ENCODE measurements around the gene NDUFB11.

NDUFB11 gene

DNA sequence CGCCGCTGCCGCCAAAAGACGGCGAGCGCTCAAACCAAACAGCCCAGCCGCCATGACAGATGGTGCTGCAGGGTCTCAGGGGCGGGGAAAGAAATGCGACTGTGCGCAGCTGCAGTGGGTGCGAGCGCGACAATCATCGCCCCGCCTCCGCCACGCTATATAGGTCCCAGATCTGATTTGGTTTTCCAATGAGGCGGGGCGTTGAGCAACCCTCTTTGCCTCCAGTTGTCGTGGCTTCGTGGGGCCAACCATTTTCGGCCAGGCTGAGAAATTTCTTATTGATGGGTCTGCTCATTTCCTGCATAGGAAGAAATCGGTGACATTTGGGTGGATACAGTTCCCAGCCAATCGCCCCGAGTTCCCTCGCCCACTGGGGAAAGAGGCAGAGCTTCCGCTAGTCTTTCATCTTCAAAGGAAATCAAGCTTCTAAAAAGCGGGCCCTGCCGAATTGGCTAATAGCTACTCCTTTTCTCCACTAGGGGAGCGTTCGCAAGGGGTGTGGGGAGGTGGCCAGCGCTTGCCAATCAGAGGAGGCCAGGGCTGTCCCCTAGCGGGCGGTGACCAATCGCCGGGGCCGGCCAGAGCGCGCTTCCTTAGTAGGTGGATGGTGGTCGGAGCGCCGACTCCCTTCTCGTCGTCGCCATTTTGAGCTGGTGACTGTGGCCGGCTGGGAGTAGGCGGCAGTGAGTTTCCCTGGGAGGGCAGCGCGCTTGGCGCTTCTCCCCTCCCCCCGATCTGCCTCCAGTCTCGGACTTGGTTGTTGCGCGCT lies at the start of gene NDUFB11, which contains the start of gene RBM10:
Gene NDUFB11 (minus strand): TSS at position 77 of the 769 bp plus-strand sequence. CDS start 23 bp downstream, at position 54.
Gene RBM10 (plus strand): TSS at position 596 of the 769 bp plus-strand sequence. CDS start 2,261 bp downstream, outside the sequence.
- DNase-seq (ENCODE audit: low read depth in 2 of 2) = peak; percentile 78 to 80

DNA sequence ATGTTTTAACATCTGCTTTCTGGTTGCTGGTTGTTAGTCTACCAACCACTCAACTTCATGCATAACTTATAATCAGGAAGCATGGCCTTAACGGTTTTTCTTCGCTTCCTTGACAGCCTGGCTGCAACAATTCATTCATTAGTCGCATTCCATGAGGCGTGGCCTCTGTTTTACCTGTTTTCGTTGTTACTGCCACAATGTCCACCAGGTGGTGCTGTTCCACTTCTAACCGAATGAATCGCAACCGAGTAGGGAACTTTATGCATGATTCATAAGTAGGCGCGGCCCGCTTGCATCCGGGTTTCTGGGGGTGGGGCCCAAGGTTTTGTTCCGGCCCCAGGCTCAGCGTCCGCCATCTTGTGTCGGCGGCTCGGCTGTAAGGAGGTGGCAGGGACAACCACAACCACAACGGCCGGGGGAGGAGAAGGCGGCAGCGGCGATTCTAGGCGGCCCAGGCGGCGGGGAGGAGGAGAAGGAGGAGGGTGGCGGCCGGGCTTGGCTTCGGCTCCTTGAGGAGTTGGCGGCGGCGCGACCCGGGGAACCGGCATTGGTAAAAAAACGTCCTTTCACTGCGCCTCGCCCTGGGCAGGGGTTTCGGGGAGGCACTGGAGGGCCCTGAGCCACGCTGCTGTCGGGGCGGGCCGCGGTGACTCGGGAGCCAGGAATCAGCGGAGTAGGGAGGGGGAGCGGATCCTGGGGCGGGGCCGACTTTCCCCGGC lies 49.1 kb upstream of the NDUFB11 start, which contains the start of gene UBA1:
Gene UBA1 (plus strand): TSS at position 355 of the 719 bp plus-strand sequence. CDS start 4,974 bp downstream, outside the sequence.
- peak; percentile 86 to 92 for DNase-seq (ENCODE audit: low read depth in 2 of 2)

DNA sequence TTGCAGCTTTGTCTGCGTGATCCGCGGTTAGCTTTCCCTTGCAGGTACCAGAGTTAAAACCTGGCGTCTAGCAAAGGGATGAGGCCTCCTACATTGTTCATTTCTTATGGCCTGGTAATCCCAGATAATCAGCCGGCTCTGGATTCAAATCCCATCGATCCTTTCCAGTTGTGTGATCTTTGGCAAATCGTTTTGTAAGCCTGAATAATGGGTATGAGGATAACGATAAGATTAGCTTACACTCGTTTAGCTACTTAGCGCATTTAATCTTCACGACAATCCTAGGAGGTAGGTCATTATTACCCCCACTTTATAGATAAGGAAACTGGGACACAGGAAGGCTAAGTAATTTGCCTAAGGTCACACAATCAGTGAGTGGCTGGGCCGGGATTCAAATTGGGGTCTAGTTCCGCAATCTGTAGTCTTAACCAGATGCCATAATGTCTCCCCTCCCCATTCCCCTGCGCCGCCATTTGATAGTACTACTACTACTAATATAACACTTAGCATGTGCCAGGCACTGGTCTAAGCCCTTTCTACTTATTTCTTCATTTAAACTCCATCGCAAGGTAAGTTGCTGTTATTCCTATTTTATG lies 47.4 kb upstream of the NDUFB11 start:
- no peak for DNase-seq (ENCODE audit: low read depth in 2 of 2)

DNA sequence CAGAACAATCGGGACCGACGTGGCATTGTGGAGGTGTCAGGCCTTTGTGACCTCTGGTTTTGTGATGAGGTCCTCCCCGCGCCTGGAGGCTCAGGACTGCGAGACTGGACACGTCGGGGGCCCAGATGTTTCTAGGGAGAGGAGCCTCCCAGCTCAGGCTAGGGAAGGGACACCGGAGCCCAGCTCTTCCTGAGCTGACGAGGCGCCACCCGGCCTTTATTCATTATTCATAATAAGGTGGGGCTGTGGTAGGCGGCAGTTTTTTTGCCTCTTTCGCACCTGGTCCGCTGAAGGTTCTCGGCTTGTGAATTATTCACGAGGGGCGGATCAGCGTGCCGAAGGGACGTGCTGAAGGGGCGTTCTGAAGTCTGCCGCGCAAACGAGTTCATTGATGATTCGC lies 46.8 kb upstream of the NDUFB11 start:
- peak; percentile 18 to 38 for DNase-seq (ENCODE audit: low read depth in 2 of 2)

DNA sequence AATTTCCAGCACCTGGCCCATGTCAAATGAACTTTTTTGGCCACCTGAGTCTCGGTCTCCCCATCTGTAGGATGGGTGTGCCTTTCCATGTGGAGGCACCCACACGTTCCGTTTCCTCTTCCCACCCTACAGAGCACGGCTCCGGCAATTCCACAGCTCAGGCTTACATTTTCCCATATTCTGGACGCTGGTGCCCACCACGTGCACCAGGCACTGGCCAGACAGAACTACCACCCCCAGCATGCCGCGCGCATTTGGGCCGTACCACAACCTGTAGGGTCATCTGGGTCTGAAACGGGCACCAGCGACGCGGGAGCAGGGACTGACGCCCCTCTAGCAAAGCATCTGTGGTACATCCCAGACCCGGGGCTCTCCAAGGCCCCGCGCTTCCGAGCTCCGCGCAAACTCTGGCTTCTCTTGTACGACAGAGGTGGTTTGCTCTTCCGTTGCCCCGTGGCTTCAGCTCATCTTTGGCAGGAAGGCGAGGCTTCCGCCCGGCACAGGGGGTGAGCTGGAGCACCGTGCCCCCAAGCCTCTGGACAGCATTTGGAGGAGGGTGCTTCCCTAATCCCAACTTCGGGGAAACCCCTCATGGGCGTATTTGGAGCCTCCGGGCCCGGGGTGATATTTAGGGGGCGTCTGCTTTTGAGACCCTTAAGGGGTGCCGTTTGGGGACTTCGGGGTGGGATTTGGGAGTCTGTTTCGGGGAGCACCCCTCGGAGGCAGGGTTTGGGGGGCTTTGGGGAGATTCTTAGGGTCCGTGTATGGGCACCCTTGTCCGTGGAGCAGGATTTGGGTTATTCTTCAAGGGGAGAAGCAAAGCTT lies 46.2 kb upstream of the NDUFB11 start:
- peak; percentile 63 to 68 for DNase-seq (ENCODE audit: low read depth in 2 of 2)

DNA sequence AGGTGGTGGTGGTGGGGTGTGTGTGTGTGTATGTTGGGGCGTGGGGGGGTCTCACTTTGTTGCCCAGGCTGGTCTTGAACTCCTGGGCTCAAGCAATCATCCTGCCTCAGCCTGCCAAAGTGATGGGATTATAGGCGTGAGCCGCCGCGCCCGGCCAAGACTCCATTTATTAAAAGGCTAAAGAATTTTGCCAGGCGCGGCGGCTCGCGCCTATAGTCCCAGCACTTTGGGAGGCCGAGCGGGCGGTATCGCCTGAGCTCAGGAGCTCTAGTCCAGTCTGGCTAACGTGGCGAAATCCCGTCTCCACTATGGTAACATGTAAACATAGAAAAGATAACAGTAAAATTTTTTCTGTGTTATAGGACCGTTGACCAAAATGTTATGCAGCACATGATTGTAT lies 45.4 kb upstream of the NDUFB11 start:
- DNase-seq (ENCODE audit: low read depth in 2 of 2) = no peak

DNA sequence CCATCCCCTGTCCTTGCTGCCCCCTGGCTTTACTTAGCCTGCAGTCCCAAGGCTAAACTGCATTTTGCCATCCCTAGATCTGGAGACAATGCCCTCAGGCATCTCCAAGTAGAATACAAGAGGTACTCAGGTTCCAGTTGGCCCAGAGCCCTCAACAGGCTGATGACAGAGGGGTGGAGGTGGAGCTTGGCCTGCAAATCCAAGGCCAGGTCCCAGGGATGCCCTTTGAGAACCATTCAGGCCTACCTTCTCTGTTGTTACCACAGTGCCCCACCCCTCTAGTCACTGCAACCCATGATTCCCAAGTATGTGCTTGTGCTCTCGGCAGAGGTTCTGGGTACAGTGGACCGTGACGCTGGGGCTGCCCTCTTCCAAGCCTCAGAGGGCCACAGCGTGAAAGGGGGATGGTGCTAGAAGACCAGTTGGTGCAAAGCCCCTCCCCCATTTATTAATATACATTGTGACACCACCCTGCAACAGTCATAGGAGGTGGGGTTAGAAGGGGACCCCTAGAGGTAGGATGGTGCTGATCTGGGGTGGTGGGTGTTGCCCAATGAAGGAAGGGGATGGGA lies 42.7 kb upstream of the NDUFB11 start:
- no peak for DNase-seq (ENCODE audit: low read depth in 2 of 2)

DNA sequence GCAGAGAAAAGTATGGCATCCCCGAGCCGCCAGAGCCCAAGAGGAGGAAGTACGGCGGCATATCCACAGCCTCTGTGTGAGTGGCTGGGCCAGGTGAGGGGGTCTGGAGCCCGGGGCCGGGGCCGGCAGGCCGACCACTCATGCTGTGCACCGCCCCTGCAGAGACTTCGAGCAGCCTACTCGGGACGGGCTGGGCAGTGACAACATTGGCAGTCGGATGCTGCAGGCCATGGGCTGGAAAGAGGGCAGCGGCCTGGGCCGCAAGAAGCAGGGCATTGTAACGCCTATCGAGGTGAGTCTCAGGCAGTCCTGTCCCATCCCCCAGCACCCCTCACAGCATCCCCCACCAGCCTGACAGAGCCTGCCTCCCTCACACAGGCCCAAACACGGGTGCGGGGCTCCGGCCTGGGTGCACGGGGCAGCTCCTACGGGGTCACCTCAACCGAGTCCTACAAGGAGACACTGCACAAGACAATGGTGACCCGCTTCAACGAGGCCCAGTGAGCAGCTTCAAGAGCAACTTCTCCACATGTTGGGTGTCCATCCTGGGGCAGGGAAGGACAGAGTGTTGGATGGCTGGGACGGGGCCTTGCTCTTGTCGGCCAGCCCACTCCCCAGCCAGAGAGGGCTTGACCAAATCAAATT lies 41.7 kb upstream of the NDUFB11 start:
- no peak for DNase-seq (ENCODE audit: low read depth in 2 of 2)

DNA sequence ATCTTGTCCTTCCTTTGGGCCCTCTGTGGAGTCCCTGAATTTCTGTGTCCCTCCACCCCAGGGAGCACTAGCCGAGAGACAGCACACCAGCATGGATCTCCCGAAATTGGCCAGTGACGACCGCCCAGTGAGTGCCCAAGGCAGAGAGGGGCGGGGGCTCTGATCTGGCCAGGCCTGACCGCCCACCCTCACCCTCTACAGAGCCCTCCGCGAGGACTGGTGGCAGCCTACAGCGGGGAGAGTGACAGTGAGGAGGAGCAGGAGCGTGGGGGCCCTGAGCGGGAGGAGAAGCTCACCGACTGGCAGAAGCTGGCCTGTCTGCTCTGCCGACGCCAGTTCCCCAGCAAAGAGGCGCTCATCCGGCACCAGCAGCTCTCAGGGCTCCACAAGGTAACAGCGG lies 40.7 kb upstream of the NDUFB11 start:
- no peak for DNase-seq (ENCODE audit: low read depth in 2 of 2)

DNA sequence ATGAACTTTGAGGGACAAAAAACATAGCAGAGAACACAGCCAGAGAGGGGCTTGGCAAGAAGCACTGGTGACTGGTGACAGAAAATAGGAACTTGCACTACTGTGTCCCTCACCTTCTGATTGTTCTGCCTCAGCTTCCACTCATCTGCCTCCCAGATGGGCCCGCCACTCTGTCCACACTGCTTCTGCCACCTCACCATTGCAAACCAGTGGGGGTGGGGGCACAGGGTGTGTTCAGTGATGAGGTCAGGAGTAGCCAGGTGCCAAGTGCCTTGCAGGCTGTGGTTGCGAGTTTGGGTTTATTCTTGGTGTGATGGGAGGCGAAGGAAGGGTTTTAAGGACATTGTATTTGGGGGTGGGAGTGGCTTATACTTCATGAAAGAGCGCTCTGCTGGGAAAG lies 40.0 kb upstream of the NDUFB11 start:
- DNase-seq (ENCODE audit: low read depth in 2 of 2) = no peak

DNA sequence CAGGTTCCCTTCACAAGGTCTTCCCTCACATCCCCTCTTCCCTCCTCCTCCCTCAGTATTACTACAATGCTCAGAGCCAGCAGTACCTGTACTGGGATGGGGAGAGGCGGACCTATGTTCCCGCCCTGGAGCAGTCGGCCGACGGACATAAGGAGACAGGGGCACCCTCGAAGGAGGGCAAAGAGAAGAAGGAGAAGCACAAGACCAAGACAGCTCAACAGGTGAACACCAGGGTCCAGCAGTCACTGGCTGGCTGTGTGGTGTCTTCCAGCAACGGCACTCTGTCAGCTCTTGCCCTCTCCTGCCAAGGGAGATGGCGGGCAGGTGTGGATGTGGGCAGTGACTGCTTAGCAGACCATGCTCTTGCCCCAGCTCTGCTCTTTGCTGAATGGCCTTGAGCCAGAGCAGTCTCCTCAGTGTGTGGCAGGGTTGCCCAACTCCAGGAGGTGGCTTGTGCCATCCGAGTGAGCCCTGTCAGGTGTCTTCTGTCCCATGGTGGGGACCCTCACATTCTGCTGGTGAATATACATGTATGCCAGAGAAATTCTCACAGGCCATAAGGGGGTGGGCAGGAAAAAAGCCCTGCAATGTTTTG lies 37.7 kb upstream of the NDUFB11 start:
- no peak for DNase-seq (ENCODE audit: low read depth in 2 of 2)

DNA sequence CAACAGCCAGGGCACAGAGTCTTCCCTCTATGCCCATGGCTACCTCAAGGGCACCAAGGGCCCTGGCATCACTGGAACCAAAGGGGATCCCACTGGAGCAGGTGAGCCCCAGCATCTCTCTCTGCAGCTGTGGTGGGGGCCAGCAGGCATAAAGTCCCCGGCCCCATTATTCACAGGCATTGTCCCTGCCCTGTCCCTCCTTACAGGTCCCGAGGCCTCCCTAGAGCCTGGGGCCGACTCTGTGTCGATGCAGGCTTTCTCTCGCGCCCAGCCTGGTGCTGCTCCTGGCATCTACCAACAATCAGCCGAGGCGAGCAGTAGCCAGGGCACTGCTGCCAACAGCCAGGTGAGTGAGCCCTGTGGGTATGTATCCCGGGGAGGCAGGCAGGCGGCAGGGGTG lies 36.8 kb upstream of the NDUFB11 start:
- no peak for DNase-seq (ENCODE audit: low read depth in 2 of 2)

DNA sequence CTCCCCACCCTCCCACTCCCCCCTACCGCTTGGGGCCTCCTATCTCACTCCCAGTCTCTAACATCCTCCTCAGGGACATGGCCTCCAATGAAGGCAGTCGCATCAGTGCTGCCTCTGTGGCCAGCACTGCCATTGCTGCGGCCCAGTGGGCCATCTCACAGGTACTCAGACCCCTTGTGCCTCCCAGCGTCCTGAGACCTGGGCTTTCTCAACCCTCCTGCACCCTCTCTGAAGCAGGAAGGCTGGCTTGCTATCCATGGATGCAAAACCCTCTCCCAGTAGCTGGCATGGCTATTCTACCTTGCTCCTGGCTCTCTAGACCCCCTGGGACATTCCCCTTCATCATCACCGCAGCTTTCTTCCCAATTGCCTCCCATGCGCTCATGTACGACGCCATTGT lies 35.8 kb upstream of the NDUFB11 start:
- DNase-seq (ENCODE audit: low read depth in 2 of 2) = no peak

DNA sequence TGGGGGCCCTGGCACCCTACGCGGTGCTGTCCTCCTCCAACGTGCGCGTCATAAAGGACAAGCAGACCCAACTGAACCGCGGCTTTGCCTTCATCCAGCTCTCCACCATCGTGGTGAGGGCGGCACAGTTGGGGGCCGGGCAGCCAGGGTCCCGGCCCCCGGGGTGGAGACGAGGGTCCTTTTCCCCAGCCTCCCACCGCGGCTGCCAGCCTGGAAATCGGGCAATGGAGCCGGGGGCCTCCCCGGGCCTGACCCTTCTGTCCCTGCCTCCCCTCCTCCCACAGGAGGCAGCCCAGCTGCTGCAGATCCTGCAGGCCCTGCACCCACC lies 35.4 kb upstream of the NDUFB11 start:
- DNase-seq (ENCODE audit: low read depth in 2 of 2) = no peak

DNA sequence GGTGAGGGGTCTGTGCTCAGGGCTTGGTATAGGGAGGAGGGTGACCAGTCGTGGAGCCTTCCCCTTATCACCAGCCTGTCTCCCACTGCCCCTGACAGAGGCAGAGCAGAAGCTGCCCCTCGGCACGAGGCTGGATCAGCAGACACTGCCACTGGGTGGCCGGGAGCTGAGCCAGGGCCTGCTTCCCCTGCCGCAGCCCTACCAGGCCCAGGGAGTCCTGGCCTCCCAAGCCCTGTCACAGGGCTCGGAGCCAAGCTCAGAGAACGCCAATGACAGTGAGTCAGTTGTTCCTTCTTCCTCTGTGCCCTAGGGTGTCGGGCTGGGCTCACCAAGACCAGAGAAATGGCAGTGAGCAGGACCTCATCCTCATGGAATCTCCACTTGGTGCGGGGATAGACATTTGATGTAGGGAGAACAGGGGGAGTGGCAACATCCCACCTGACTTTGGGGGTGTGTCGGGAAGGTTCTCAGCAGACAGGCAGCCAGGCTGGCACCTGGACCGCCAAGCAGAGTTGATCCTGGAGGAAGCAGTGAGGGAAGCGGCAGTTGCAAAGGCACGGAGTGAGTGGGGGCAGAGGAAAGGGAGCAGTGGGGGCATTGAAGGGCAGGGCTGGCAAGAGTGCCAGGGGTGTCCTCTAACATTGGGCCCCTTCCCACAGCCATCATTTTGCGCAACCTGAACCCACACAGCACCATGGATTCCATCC lies 34.9 kb upstream of the NDUFB11 start:
- no peak for DNase-seq (ENCODE audit: low read depth in 2 of 2)

DNA sequence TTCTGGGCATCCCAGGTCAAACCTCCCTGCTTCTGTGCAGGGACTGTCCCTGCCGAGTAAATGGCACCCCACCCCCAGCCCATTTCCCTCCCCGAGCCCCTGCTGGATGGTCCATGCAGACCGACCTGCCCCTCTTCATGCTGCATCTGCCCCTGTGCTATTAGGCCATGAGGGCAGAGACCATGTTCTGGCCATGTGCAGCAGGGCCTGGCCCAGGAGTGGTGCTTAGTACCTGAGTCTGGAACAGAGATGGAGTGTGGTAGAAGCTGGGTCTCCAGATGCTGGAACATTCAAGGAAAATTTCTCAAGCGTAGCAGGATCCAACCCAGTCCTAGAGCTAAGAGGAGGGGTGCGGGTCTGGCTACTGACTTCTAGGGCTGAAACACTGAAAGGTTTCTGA lies 33.8 kb upstream of the NDUFB11 start:
- no peak for DNase-seq (ENCODE audit: low read depth in 2 of 2)

DNA sequence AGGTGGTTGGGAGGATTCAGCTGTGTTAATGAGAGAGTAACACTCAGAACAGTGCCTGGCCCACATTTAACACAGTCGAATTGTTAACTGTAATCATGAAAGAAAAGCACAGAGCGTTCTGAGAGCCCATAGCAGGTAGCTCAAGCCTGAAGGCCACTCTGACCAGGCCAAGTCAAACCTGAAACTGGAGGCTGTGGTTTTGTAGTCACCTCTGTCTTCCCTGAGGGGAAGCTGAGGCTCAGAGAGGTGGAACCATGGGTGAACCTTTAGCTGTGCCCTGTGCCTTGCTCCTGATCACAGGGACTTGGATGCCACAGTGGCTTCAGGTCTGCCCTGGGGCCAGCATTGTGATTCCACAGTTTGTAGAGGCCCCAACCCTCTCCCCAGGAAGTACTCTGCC lies 32.6 kb upstream of the NDUFB11 start:
- DNase-seq (ENCODE audit: low read depth in 2 of 2) = no peak

DNA sequence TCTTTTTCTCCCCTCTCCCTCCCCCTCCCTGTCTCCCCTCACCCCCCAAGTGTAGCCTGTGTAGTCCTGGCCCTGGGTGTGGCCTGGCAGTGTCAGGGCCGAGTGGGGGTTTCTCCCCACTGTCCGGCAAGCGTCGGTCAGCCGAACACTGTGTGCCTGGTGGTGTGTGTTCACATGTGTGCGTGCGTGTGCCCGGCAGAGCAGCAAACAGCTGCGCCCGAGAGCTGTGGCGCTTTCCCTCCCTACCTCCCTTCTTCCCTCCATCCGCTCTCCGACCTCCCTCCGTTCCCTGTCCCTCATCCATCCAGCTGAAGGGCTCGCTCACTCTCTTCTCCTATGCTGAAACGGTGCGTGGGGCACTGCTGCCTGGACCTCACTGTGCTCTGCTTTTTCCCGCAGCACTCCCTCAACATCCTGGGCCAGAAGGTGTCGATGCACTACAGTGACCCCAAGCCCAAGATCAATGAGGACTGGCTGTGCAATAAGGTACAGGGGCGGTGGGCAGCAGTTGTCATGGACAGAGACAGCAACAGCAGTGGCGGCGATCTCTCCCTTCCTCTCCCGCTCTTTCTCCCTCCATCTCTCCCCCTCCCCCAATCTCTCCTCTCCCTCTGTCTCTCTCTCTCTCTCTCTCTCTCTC lies 31.7 kb upstream of the NDUFB11 start:
- DNase-seq (ENCODE audit: low read depth in 2 of 2) = no peak

DNA sequence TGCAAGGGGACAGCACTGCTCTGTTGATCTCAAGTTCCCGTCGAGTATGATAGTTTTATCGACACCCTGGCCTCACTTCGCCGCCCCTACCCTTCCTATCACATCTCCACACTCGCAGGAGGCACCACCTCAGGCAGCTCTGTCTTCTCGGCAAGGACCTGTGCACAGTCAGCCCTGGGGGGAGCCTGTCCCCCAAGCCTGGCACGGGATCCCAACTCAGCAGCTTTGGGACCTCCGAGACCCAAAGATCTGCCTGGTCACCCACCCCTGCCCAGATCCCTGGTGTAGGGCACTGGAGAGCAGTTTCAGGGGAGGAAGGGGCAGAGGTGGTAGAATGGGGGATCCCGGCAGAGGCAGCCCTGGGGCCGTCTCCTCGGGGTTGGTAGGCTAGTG lies 31.1 kb upstream of the NDUFB11 start:
- no peak for DNase-seq (ENCODE audit: low read depth in 2 of 2)

Data from stimulated activated CD8-positive, alpha-beta memory T cell treated with anti-CD3 and anti-CD28 coated beads, Interleukin-15, amount 100 ng/mL, for 4 hours (primary cell).